Esophagus muscularis mucosa (tissue), 3 donors: ENCODE results near the gene SLC4A5.

Source experiments
- POLR2A ChIP-seq: fragments of 450-650 bp; IDR thresholded peaks from one replicate; pipeline ENCODE4 v1.6.1; 2017; ENCODE audit warnings: antibody characterized with exemption, moderate library complexity, mild to moderate bottlenecking, low read depth
- TF ChIP-seq, protein P1 (sequence below), 3 experiments: fragments of 200-600 bp in 2 of 3; fragments of 450-650 bp in 1 of 3; sonication (generic) in 2 of 3; IDR thresholded peaks; one replicate each; pipeline ENCODE4 v1.5.1; 2017 to 2019; ENCODE audit warnings: antibody characterized with exemption in 3 of 3, mild to moderate bottlenecking in 2 of 3, moderate library complexity in 1 of 3

DNA sequence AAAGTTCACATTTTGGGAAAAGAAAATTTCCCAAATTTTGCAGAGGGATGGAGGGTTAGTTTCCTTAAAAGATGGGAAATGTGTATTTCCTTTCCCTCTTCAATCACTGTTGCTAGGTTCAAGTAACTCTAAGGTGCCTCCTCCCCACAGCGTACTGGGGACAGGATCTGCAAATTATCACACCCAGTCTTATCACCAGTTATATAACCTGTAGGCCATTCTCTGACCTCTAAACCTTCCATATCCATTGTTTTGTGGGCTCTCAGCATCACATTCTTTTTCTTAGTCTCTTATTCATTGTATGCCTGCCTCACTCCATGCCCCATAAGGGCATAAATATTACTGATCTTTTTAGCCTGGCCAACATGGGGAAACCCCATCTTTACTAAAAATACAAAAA, 148.4 kb downstream of the SLC4A5 start:
- TF ChIP-seq POLR2A = no peak
- TF ChIP-seq, protein P1, sequence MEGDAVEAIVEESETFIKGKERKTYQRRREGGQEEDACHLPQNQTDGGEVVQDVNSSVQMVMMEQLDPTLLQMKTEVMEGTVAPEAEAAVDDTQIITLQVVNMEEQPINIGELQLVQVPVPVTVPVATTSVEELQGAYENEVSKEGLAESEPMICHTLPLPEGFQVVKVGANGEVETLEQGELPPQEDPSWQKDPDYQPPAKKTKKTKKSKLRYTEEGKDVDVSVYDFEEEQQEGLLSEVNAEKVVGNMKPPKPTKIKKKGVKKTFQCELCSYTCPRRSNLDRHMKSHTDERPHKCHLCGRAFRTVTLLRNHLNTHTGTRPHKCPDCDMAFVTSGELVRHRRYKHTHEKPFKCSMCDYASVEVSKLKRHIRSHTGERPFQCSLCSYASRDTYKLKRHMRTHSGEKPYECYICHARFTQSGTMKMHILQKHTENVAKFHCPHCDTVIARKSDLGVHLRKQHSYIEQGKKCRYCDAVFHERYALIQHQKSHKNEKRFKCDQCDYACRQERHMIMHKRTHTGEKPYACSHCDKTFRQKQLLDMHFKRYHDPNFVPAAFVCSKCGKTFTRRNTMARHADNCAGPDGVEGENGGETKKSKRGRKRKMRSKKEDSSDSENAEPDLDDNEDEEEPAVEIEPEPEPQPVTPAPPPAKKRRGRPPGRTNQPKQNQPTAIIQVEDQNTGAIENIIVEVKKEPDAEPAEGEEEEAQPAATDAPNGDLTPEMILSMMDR (IDR thresholded peaks at IDR 0.05) = no peak
